Measurements from ENCODE around the gene AMELX.

Gene AMELX

DNA sequence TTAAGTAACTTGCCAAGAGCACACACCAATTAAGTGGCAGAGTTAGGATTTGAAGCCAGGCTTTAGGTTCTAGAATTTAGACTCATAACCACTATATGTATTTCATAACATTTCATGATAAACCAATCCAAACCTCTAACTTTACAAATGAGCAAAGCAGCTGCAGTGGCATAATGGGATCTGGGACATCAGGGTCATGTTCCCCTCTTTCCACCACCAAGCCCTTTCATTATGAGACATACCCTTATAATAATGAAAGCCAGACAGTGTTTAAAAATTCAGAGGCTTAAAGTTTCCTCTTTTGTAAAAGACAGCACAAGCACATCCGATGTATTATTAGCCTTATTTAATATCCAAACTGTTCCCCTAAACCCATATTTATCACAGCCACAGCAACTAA is 28.3 kb upstream of the AMELX start:
- no peak overlapping the region for H3K4me3 ChIP-seq (ENCODE audit: low read depth, low read length)
- TF ChIP-seq, protein P1, sequence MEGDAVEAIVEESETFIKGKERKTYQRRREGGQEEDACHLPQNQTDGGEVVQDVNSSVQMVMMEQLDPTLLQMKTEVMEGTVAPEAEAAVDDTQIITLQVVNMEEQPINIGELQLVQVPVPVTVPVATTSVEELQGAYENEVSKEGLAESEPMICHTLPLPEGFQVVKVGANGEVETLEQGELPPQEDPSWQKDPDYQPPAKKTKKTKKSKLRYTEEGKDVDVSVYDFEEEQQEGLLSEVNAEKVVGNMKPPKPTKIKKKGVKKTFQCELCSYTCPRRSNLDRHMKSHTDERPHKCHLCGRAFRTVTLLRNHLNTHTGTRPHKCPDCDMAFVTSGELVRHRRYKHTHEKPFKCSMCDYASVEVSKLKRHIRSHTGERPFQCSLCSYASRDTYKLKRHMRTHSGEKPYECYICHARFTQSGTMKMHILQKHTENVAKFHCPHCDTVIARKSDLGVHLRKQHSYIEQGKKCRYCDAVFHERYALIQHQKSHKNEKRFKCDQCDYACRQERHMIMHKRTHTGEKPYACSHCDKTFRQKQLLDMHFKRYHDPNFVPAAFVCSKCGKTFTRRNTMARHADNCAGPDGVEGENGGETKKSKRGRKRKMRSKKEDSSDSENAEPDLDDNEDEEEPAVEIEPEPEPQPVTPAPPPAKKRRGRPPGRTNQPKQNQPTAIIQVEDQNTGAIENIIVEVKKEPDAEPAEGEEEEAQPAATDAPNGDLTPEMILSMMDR (IDR thresholded peaks at IDR 0.05; ENCODE audit: low read depth, low read length), result no peak

- H3K4me3 ChIP-seq (ENCODE audit: low read depth, low read length), result no peak overlapping the region
- TF ChIP-seq, protein P1 (IDR thresholded peaks at IDR 0.05; ENCODE audit: low read depth, low read length), result no peak
Observed at GRCh38 chrX:11265352-11265751, 27.9 kb upstream of the AMELX start.

GRCh38 chrX:11266573-11267003 is 26.6 kb upstream of the AMELX start:
- H3K4me3 ChIP-seq (ENCODE audit: low read depth, low read length), result no peak overlapping the region
- TF ChIP-seq, protein P1 (IDR thresholded peaks at IDR 0.05; ENCODE audit: low read depth, low read length), result no peak

DNA sequence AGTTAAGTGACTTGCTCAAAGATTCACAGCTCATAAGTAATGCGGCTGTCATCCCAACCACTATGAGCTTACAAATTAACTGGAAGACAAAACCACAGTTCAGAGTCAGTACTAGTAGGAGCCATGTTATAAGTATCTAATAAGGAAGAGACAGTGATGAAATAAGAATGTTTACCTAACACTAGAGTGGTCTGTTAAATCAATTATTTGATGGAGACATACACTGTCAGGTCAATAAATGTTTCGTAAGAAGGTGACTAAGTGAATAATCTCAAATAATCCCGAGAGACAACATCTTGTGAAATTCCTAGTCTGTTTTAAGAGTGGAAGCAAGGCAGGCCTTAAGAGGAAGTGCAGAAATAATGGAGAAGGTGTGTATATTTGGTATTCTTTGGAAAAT is 25.8 kb upstream of the AMELX start:
- no peak overlapping the region for H3K4me3 ChIP-seq (ENCODE audit: low read depth, low read length)
- TF ChIP-seq, protein P1 (IDR thresholded peaks at IDR 0.05; ENCODE audit: low read depth, low read length), result no peak

GRCh38 chrX:11269006-11269405 is 24.2 kb upstream of the AMELX start:
- TF ChIP-seq, protein P1 (IDR thresholded peaks at IDR 0.05; ENCODE audit: low read depth, low read length), result no peak
- no peak overlapping the region for H3K4me3 ChIP-seq (ENCODE audit: low read depth, low read length)

DNA sequence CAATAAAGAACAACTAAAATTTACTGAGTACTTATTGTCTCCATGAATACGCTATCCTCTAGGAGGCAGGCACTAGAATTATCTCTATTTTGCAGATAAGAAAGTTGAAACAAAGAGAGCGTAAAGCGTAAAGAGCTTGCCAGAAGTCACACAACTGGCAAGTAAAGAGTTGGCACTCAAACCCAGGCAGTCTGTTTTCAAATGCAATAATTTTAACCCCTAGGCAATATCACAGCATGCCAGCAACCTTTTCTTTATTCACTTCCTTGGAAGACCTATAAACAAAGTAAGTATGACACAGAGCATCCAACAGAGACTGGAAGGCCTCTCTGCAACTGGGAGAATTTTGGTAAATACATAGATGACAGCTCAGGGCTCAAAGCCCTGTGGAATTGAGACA is 23.2 kb upstream of the AMELX start:
- H3K4me3 ChIP-seq (ENCODE audit: low read depth, low read length), result no peak overlapping the region
- TF ChIP-seq, protein P1 (IDR thresholded peaks at IDR 0.05; ENCODE audit: low read depth, low read length), result no peak

DNA sequence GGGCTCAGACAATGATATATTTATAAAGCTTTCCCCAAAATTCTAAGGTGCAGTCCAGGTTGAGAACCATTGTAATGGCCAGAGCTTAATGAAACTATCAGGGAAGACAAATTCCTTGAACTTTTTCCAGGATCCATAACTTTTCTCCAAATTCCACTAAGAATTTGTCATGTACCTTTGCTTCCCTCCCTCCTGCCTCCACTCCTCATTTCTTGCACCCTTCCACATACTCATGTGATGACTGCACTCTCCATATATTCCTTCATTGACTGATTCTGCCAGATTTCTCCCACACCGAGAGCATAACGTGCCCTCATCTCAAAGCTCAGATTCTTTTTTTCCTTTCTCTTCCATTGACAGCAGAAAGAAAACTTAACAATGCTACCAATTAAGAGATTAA is 20.9 kb upstream of the AMELX start:
- TF ChIP-seq, protein P1 (IDR thresholded peaks at IDR 0.05; ENCODE audit: low read depth, low read length), result no peak
- no peak overlapping the region for H3K4me3 ChIP-seq (ENCODE audit: low read depth, low read length)

Data from WI38 (cell line).